GM12878 (cell line): Measurements from ENCODE around the gene BLTP3B. TPM values are rescaled to one million over a fixed set of nuclear protein-coding genes. Genes with fewer than 3 reads are reported as not detected.

Experiments used
- ATAC-seq: fragments of 200-7000 bp; cut with Tn5 transposase; 3 replicates; pipeline ENCODE4 v1.9.1; 2020; ENCODE audit warnings: mild to moderate bottlenecking, moderate library complexity
- BruUV-seq: library from RNA; stranded (reverse); fragments of 400-500 nt; replicated peaks from 2 replicates; lab custom pipeline; 2021; lab: Mats Ljungman, UMichigan
- CTCF ChIA-PET: fragments of 300-600 bp; sonication (Branson Sonifier 250); formaldehyde crosslinking; extraction: SDS; loops from one replicate; lab custom pipeline; 2021; ENCODE audit warnings: inconsistent platforms; lab: Yijun Ruan, JAX
- POLR2A ChIA-PET: fragments of 350-600 bp; formaldehyde crosslinking; extraction: SDS; loops from one replicate; lab custom pipeline; 2021; ENCODE audit warnings: inconsistent platforms; lab: Charles Lee
- RAD21 ChIA-PET: fragments of 300-600 bp; sonication (Branson Sonifier 250); formaldehyde crosslinking; loops from one replicate; lab custom pipeline; 2023; ENCODE audit warnings: antibody characterized with exemption; ENCODE audit not compliant: unreplicated experiment; lab: Charles Lee
- SMC1A ChIA-PET: fragments of 300-600 bp; sonication (Branson Sonifier 250); formaldehyde crosslinking; loops from one replicate; lab custom pipeline; 2023; ENCODE audit not compliant: unreplicated experiment, uncharacterized antibody; lab: Charles Lee
- DNase-seq: peaks from one replicate; pipeline ENCODE4 v3.0.0-alpha.2; 2011; ENCODE audit warnings: low read depth, low spot score
- FAIRE-seq: peaks from 3 replicates; lab custom pipeline; 2011; peaks lifted over from hg19 to GRCh38; lab: Jason Lieb, UNC
- H2AFZ ChIP-seq: 2 replicates; pipeline ENCODE4 v1.6.0; 2011; ENCODE audit warnings: low read depth, low read length, control low read depth; ENCODE audit not compliant: control insufficient read depth
- H3K27ac ChIP-seq: 2 replicates; pipeline ENCODE4 v1.5.1; 2011; ENCODE audit warnings: control low read depth; ENCODE audit not compliant: control insufficient read depth, insufficient read depth
- H3K27me3 ChIP-seq, 2 experiments: replicated peaks in 1 of 2; 2 replicates each; pipeline versions ENCODE4 v1.6.0 to v1.6.1; 2011; ENCODE audit warnings: low read length in 1 of 2; ENCODE audit not compliant: control insufficient read depth in 2 of 2, insufficient read depth in 2 of 2
- H3K36me3 ChIP-seq, 2 experiments: 2 replicates each; pipeline ENCODE4 v1.5.1; 2011; ENCODE audit warnings: low read length in 1 of 2; ENCODE audit not compliant: control insufficient read depth in 2 of 2, insufficient read depth in 2 of 2
- H3K4me1 ChIP-seq: 2 replicates; pipeline ENCODE4 v1.6.1; 2011; ENCODE audit warnings: mild to moderate bottlenecking, low read length, moderate library complexity, mixed read lengths; ENCODE audit not compliant: control insufficient read depth, insufficient read depth
- H3K4me2 ChIP-seq: 2 replicates; pipeline ENCODE4 v1.6.0; 2011; ENCODE audit warnings: control low read depth; ENCODE audit not compliant: control insufficient read depth, insufficient read depth
- H3K4me3 ChIP-seq: fragments of 200-600 bp; sonication (generic); 2 replicates; pipeline ENCODE4 v1.5.1; 2016
- H3K79me2 ChIP-seq: 2 replicates; pipeline ENCODE4 v1.6.0; 2011; ENCODE audit warnings: low read length; ENCODE audit not compliant: control insufficient read depth, insufficient read depth
- H3K9ac ChIP-seq: 2 replicates; pipeline ENCODE4 v1.8.0; 2011; ENCODE audit warnings: low read length, control low read depth, mixed read lengths; ENCODE audit not compliant: control insufficient read depth, insufficient read depth
- H3K9me3 ChIP-seq: replicated peaks from 3 replicates; pipeline ENCODE4 v1.5.1; 2011; ENCODE audit warnings: mild to moderate bottlenecking, low read length; ENCODE audit not compliant: control insufficient read depth, insufficient read depth
- H4K20me1 ChIP-seq: 2 replicates; pipeline ENCODE4 v1.6.0; 2011; ENCODE audit not compliant: control insufficient read depth, insufficient read depth
- ATF2 ChIP-seq: IDR thresholded peaks from 2 replicates; pipeline ENCODE4 v1.6.1; 2012; ENCODE audit warnings: low read length, inconsistent platforms
- BHLHE40 ChIP-seq, 2 experiments: fragments of 450-650 bp in 1 of 2; IDR thresholded peaks; 2 replicates each; pipeline ENCODE4 v1.6.1; 2011 to 2017; ENCODE audit warnings: low read depth in 2 of 2, borderline replicate concordance in 1 of 2, improper control_type of control experiment in 1 of 2, low read length in 1 of 2, mild to moderate bottlenecking in 1 of 2
- CREB1 ChIP-seq: IDR thresholded peaks from 2 replicates; pipeline ENCODE4 v1.6.1; 2012; ENCODE audit warnings: low read depth, mild to moderate bottlenecking, inconsistent platforms
- HSF1 ChIP-seq: fragments of 150-350 bp; IDR thresholded peaks from 2 replicates; pipeline ENCODE4 v1.6.1; 2014; ENCODE audit warnings: mild to moderate bottlenecking, low read depth, low read length
- TBL1XR1 ChIP-seq: IDR thresholded peaks from 2 replicates; pipeline ENCODE4 v1.6.1; 2012; ENCODE audit warnings: low read depth, low read length, improper control_type of control experiment
- ZNF384 ChIP-seq: IDR thresholded peaks from 2 replicates; pipeline ENCODE4 v1.6.1; 2012; ENCODE audit warnings: low read depth, mild to moderate bottlenecking, low read length, improper control_type of control experiment, borderline replicate concordance
- ZZZ3 ChIP-seq: IDR thresholded peaks from 2 replicates; pipeline ENCODE4 v1.6.1; 2011; ENCODE audit warnings: low read depth; ENCODE audit not compliant: control insufficient read depth, insufficient read length
- WGBS: methylation state at CpG from one replicate; pipeline ENCODE4 v1.1.6; 2016; ENCODE audit warnings: low lambda C conversion rate; ENCODE audit not compliant: insufficient replicate concordance, insufficient coverage; ENCODE audit errors: missing lambda C conversion rate; 5-methylcytosine and 5-hydroxymethylcytosine counted together
- in situ Hi-C: fragments of 300-500 bp; cut with MboI; formaldehyde crosslinking; loops from 9 replicates; pipeline ENCODE4 v1.14.3; 2018; ENCODE audit warnings: mixed read lengths
- intact Hi-C: fragments of 100-400 bp; cut with micrococcal nuclease; formaldehyde crosslinking; loops from one replicate; pipeline ENCODE4 v1.14.2; 2022; ENCODE audit not compliant: unreplicated experiment
- polyA plus RNA-seq, 11 experiments: library from polyadenylated mRNA; depleted of rRNA in 4 of 11; unstranded in 6 of 11; stranded (reverse) in 5 of 11; fragments of >200 nt; fragmentation: Nextera tagmentation in 4 of 11; fragmentation: Illumina TruSeq in 1 of 11; extraction: Ambion mirVana in 4 of 11; extraction: Trizol in 1 of 11; gene quantifications; 1 replicate in 1 of 11; 2 replicates in 10 of 11; pipeline versions ENCODE4 v1.2.1 to v1.2.3, GENCODE V29; 2011 to 2016; ENCODE audit warnings: inconsistent platforms in 2 of 11, missing spikeins in 2 of 11, low read depth in 1 of 11
- total RNA-seq, 4 experiments: library from RNA; depleted of rRNA in 3 of 4; stranded (reverse); fragments of >200 nt in 3 of 4; fragmentation: Illumina TruSeq in 1 of 4; extraction: Trizol in 1 of 4; gene quantifications; 2 replicates each; pipeline versions ENCODE4 v1.2.1 to v1.2.3, GENCODE V29; 2013 to 2021
- TF ChIP-seq, protein P1 (sequence below): IDR thresholded peaks from 2 replicates; pipeline ENCODE4 v1.6.1; 2012; ENCODE audit warnings: low read depth, low read length, improper control_type of control experiment

BLTP3B gene
- total and polyA plus RNA-seq, 10 of the 15 experiments (the other 5 are each of a cell fraction or from before 2014, with no cell fraction given), result 3.6 to 23.6 (median 17.0) TPM

DNA sequence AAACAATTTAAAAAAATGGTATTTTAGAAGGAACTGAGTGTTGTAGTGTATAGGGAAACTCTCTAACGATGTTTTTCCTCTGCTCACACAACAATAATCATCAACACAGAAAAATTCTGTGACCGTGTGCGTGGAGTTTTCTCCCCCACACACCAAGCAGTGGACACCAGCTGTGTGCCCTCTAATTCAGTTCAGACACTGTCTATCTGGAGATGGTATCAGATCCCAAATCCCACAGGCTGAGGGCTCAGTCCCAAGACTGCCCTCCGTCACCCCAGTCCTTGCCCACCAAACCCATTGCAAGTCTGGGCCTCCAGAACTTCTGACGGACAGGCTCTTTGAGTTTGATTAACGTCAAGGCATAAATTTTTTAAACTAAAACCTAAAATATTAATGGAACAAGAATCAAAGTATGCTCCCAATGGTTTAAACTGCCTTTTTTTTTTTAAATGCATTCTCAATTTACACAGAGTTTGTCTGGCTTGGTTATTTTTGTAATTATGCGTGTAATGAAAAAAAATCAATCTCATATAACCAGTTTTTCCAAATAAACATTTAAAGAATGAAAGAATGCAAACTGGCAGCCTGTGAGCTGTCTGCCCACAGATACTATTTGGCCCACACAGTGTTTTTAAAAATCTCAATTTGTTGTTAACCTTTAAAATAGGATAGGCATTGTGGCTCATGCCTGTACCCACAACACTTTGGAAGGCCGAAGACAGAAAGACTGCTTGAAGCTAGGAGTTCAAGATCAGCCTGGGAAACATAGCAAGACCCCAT lies 19.2 kb downstream of the BLTP3B start:
- ChIA-PET CTCF (no interaction called here), RAD21 (interaction anchor here (0.9 kb wide), 1 partner anchor 15 kb away, joined by 4 read pairs; no protein-coding TSS in a partner anchor), POLR2A (interaction anchor here (0.7 kb wide), 1 partner anchor 36 kb away, joined by 4 read pairs; no protein-coding TSS in a partner anchor), SMC1A (no interaction called here)
- WGBS, result 89% methylated on average over 8 of the region's 8 CpGs
- TF ChIP-seq TBL1XR1 (no peak), ZNF384 (no peak), ZZZ3 (no peak), BHLHE40 (IDR thresholded peaks at IDR 0.05; ENCODE audit: borderline replicate concordance in 1 of 2, low read depth in 2 of 2, low read length in 1 of 2) (no peak), CREB1 (no peak), ATF2 (no peak), HSF1 (no peak)
- TF ChIP-seq, protein P1, sequence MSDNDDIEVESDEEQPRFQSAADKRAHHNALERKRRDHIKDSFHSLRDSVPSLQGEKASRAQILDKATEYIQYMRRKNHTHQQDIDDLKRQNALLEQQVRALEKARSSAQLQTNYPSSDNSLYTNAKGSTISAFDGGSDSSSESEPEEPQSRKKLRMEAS, result no peak
- H3K36me3 ChIP-seq, result no peaks in the 10 kb centered on the region
- no peaks in the 10 kb centered on the region; the same call in 2 of the 3 replicates for H3K9me3 ChIP-seq
- FAIRE-seq (no peak), DNase-seq (no peak), ATAC-seq (no peak)
- no peaks in the 10 kb centered on the region; the same call in none of the 2 replicates for H3K79me2 ChIP-seq
- H3K27ac ChIP-seq, result no peak overlapping the region
- no peak overlapping the region for H2AFZ ChIP-seq
- H3K4me1 ChIP-seq, result no peaks in the 10 kb centered on the region
- BruUV-seq, result no TSS peak
- in situ Hi-C loops (no loop called here), intact Hi-C loops (no loop called here)
- H4K20me1 ChIP-seq, result no peaks in the 10 kb centered on the region
- no peak overlapping the region for H3K9ac ChIP-seq
- no peaks in the 10 kb centered on the region for H3K27me3 ChIP-seq
- H3K4me2 ChIP-seq, result no peak overlapping the region
- H3K4me3 ChIP-seq, result no peak overlapping the region
